GM18499 (cell line): ENCODE measurements around the gene OLFML2B.

Source experiments
- ATAC-seq: cut with Tn5 transposase; IDR thresholded peaks from one replicate; pipeline ENCODE4 v1.9.1; 2021; ENCODE audit warnings: moderate number of reproducible peaks; ENCODE audit not compliant: insufficient read depth, unreplicated experiment

OLFML2B gene

GRCh38 chr1:161951646-161952045 is 72.0 kb downstream of the OLFML2B start:
- ATAC-seq: no peak

- ATAC-seq: no peak
These were observed 73.3 kb downstream of the OLFML2B start for GRCh38 chr1:161950377-161950776.

GRCh38 chr1:161949548-161949947 is 74.1 kb downstream of the OLFML2B start:
- no peak for ATAC-seq

- no peak for ATAC-seq
These were observed 75.2 kb downstream of the OLFML2B start for GRCh38 chr1:161948435-161948834.

- no peak for ATAC-seq
These were observed 77.3 kb downstream of the OLFML2B start for GRCh38 chr1:161946071-161946987.

- ATAC-seq: no peak
These were observed 78.2 kb downstream of the OLFML2B start for GRCh38 chr1:161945306-161946060.

- no peak for ATAC-seq
These were observed 79.3 kb downstream of the OLFML2B start for GRCh38 chr1:161944381-161944780.

GRCh38 chr1:161943737-161944136 is 79.9 kb downstream of the OLFML2B start:
- ATAC-seq: no peak

GRCh38 chr1:161941726-161942436 is 81.8 kb downstream of the OLFML2B start:
- ATAC-seq: no peak

GRCh38 chr1:161940866-161941591 is 82.6 kb downstream of the OLFML2B start:
- ATAC-seq: no peak

- no peak for ATAC-seq
These were observed 86.9 kb downstream of the OLFML2B start for GRCh38 chr1:161936786-161937185.

- no peak for ATAC-seq
These were observed 88.4 kb downstream of the OLFML2B start for GRCh38 chr1:161935264-161935663.

- ATAC-seq: no peak
These were observed 89.8 kb downstream of the OLFML2B start for GRCh38 chr1:161933592-161934588.
